Skin of body (tissue), 1 donor: ENCODE results near the gene SLC25A18. TPM values are rescaled to one million over a fixed set of nuclear protein-coding genes. Genes with fewer than 3 reads are reported as not detected.

Experiments used
- total RNA-seq: library from RNA; depleted of rRNA; stranded (reverse); fragments of >200 nt; gene quantifications from one replicate; pipeline ENCODE4 v1.2.3, GENCODE V29; 2014

Gene SLC25A18
- total RNA-seq, 1 donor from 2014 or later: 0.20 TPM

Other genes starting within 250 kb of the SLC25A18 start
- 2.8 TPM for gene CECR2, start 194.0 kb upstream of the SLC25A18 start, total RNA-seq
- 70.4 TPM for gene ATP6V1E1, start 65.3 kb downstream of the SLC25A18 start, total RNA-seq
- 24.5 TPM for gene BCL2L13, start 75.3 kb downstream of the SLC25A18 start, total RNA-seq
- 12.9 TPM for gene BID, start 211.0 kb downstream of the SLC25A18 start, total RNA-seq